HG03025 (cell line): Measurements from ENCODE around the gene MAP3K3.
A peak's percentile ranks its signal among the peaks of the same experiment; 100 is the strongest.

Experiments
- ATAC-seq: cut with Tn5 transposase; IDR thresholded peaks from one replicate; pipeline ENCODE4 v1.9.1; 2021; ENCODE audit warnings: mild to moderate bottlenecking, moderate library complexity; ENCODE audit not compliant: unreplicated experiment, low FRiP score

MAP3K3 gene

GRCh38 chr17:63647936-63648335, 25.7 kb downstream of the MAP3K3 start:
- ATAC-seq = no peak

GRCh38 chr17:63649813-63650212, 27.6 kb downstream of the MAP3K3 start:
- no peak for ATAC-seq

GRCh38 chr17:63652106-63652505, 29.9 kb downstream of the MAP3K3 start:
- no peak for ATAC-seq

GRCh38 chr17:63653050-63653449, 30.8 kb downstream of the MAP3K3 start:
- no peak for ATAC-seq

- ATAC-seq = no peak
Observed at GRCh38 chr17:63657786-63658185, 35.6 kb downstream of the MAP3K3 start.

GRCh38 chr17:63658366-63658765, 36.1 kb downstream of the MAP3K3 start:
- ATAC-seq = no peak

- no peak for ATAC-seq
Observed at GRCh38 chr17:63659850-63660249, 37.6 kb downstream of the MAP3K3 start.

GRCh38 chr17:63665527-63666214, 43.5 kb downstream of the MAP3K3 start:
- ATAC-seq = peak; percentile 61

GRCh38 chr17:63672856-63673255, 50.6 kb downstream of the MAP3K3 start:
- no peak for ATAC-seq

- no peak for ATAC-seq
Observed at GRCh38 chr17:63675231-63675606, 53.0 kb downstream of the MAP3K3 start.

GRCh38 chr17:63675607-63676546, 53.7 kb downstream of the MAP3K3 start:
- no peak for ATAC-seq

GRCh38 chr17:63676584-63676983, 54.4 kb downstream of the MAP3K3 start:
- no peak for ATAC-seq

- no peak for ATAC-seq
Observed at GRCh38 chr17:63679214-63679613, 57.0 kb downstream of the MAP3K3 start.

GRCh38 chr17:63680700-63681099, 58.5 kb downstream of the MAP3K3 start:
- no peak for ATAC-seq

GRCh38 chr17:63681530-63681929, 59.3 kb downstream of the MAP3K3 start:
- ATAC-seq = no peak

- no peak for ATAC-seq
Observed at GRCh38 chr17:63682441-63682840, 60.2 kb downstream of the MAP3K3 start.

GRCh38 chr17:63682981-63683380, 60.8 kb downstream of the MAP3K3 start:
- no peak for ATAC-seq

- no peak for ATAC-seq
Observed at GRCh38 chr17:63685041-63685440, 62.8 kb downstream of the MAP3K3 start.

GRCh38 chr17:63685578-63685977, 63.4 kb downstream of the MAP3K3 start:
- ATAC-seq = no peak

GRCh38 chr17:63686138-63686685, 64.0 kb downstream of the MAP3K3 start:
- no peak for ATAC-seq

- no peak for ATAC-seq
Observed at GRCh38 chr17:63688396-63689020, 66.3 kb downstream of the MAP3K3 start.
